ENCODE results near the gene AMER2. TPM values are rescaled to one million over a fixed set of nuclear protein-coding genes. Genes with fewer than 3 reads are reported as not detected.

AMER2 gene
- total and polyA plus RNA-seq, 7 donors: 0.09 to 2.4 (median 1.1) TPM; not detected in 2

- Histone ChIP-seq H3K27ac (no peak overlapping the region), H3K27me3 (peaks cover 0 to 17% (median 11%) of the 10 kb centered on the region in 3 donors), H3K9me3 (no peaks in the 10 kb centered on the region), H3K36me3 (no peaks in the 10 kb centered on the region), H3K4me3 (no peak overlapping the region), H3K4me1 (no peaks in the 10 kb centered on the region)
- WGBS, 2 donors: 55 to 67% methylated on average over 18 of the region's 18 CpGs
- intact Hi-C loops (cut with DNase I): no loop called here
- TF ChIP-seq CTCF (IDR thresholded peaks at IDR 0.05) (no peak), POLR2A (IDR thresholded peaks at IDR 0.05) (no peak), EP300 (IDR thresholded peaks at IDR 0.05) (no peak), POLR2AphosphoS5 (IDR thresholded peaks at IDR 0.05) (no peak)
- no peak for DNase-seq
These were observed 8.0 kb upstream of the AMER2 start for GRCh38 chr13:25179832-25180774.

GRCh38 chr13:25179011-25179410, 6.9 kb upstream of the AMER2 start:
- DNase-seq: no peak
- intact Hi-C loops (cut with DNase I): no loop called here
- Histone ChIP-seq H3K4me3 (no peak overlapping the region), H3K27ac (no peak overlapping the region), H3K9me3 (no peaks in the 10 kb centered on the region), H3K36me3 (no peaks in the 10 kb centered on the region), H3K27me3 (peaks cover 1 to 25% (median 11%) of the 10 kb centered on the region in 3 donors), H3K4me1 (no peaks in the 10 kb centered on the region)
- 82 to 84% methylated on average over 3 of the region's 3 CpGs for WGBS, 2 donors
- TF ChIP-seq POLR2AphosphoS5 (IDR thresholded peaks at IDR 0.05) (no peak), POLR2A (IDR thresholded peaks at IDR 0.05) (no peak)

- no peak for DNase-seq
- Histone ChIP-seq H3K36me3 (no peaks in the 10 kb centered on the region), H3K9me3 (no peaks in the 10 kb centered on the region), H3K4me3 (no peak overlapping the region), H3K27me3 (peaks cover 3 to 34% (median 11%) of the 10 kb centered on the region in 3 donors), H3K4me1 (no peaks in the 10 kb centered on the region), H3K27ac (no peak overlapping the region)
- TF ChIP-seq POLR2A (IDR thresholded peaks at IDR 0.05) (no peak), CTCF (IDR thresholded peaks at IDR 0.05) (no peak), EP300 (IDR thresholded peaks at IDR 0.05) (no peak), POLR2AphosphoS5 (IDR thresholded peaks at IDR 0.05) (no peak)
- 71 to 79% methylated on average over 3 of the region's 3 CpGs for WGBS, 2 donors
- intact Hi-C loops (cut with DNase I): no loop called here
These were observed 6.0 kb upstream of the AMER2 start for GRCh38 chr13:25178070-25178469.

- WGBS, 2 donors: 83 to 86% methylated on average over 5 of the region's 5 CpGs
- intact Hi-C loops (cut with DNase I): no loop called here
- Histone ChIP-seq H3K27ac (no peak overlapping the region), H3K36me3 (no peaks in the 10 kb centered on the region), H3K4me3 (no peak overlapping the region), H3K9me3 (no peaks in the 10 kb centered on the region), H3K4me1 (no peaks in the 10 kb centered on the region), H3K27me3 (peaks cover 3 to 38% (median 13%) of the 10 kb centered on the region in 3 donors)
- no peak for TF ChIP-seq CTCF (IDR thresholded peaks at IDR 0.05)
- no peak for TF ChIP-seq POLR2AphosphoS5 (IDR thresholded peaks at IDR 0.05)
- no peak for TF ChIP-seq POLR2A (IDR thresholded peaks at IDR 0.05)
- no peak for TF ChIP-seq EP300 (IDR thresholded peaks at IDR 0.05)
- no peak for DNase-seq
These were observed 5.5 kb upstream of the AMER2 start for GRCh38 chr13:25177636-25178035.

- H3K27me3 ChIP-seq: peaks cover 8 to 43% (median 19%) of the 10 kb centered on the region in 3 donors
- no peak overlapping the region for H3K4me3 ChIP-seq
- no peak for TF ChIP-seq POLR2AphosphoS5 (IDR thresholded peaks at IDR 0.05)
- no peak for TF ChIP-seq POLR2A (IDR thresholded peaks at IDR 0.05)
- TF ChIP-seq CTCF (IDR thresholded peaks at IDR 0.05): no peak
- TF ChIP-seq EP300 (IDR thresholded peaks at IDR 0.05): no peak
- H3K36me3 ChIP-seq: no peaks in the 10 kb centered on the region
- 13 to 48% methylated on average over 1 of the region's 1 CpG for WGBS, 2 donors
- H3K9me3 ChIP-seq: no peaks in the 10 kb centered on the region
- peaks cover 0 to 4% (median 3%) of the 10 kb centered on the region in 4 donors for H3K4me1 ChIP-seq
- DNase-seq: no peak
- no peak overlapping the region for H3K27ac ChIP-seq
- intact Hi-C loops (cut with DNase I): no loop called here
These were observed 4.9 kb upstream of the AMER2 start for GRCh38 chr13:25177012-25177411.

All from sigmoid colon (tissue), 7 donors.